NCI-H510A treated with DMSO at 0.1 percent for 48 hours (cell line): ENCODE data around the gene MEFV.
A peak's percentile ranks its signal among the peaks of the same experiment; 100 is the strongest.

ENCODE experiments used
- DNase-seq: peaks from one replicate; lab custom pipeline; 2025; lab: John Stamatoyannopoulos, UW

Gene MEFV

DNA sequence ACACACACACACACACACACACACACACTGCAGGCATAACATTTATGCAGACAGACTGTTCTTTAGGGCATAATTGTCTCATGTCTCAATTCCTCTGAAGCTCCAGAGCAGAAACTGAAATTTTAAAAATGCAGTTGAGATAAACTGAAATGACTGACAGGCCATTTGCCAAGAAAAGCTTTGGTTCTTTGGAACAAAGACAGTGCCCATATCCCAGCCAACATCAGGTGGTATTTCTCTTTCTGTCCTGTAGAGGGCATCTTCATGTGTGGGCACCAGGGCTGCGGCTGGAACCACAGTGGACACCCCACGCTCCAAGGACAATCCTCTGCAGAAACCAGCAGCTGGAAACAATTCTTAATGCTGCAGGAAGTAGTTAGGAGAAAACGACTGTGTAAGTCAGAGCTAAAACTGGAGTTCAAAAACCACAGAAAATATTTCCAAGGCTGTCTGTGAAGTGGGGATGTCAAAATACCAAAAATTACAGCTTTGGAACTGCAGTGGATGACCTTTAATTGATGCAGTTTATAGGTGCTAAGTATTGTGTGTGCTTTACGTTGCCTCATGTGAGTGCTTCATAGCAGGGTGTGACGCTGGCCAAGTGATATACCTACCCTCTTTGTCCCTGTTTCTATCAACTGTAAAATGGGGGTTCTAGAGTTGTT, 10.6 kb upstream of the MEFV start:
- no peak for DNase-seq

- DNase-seq = peak; percentile 84
Measured at GRCh38 chr16:3264137-3265036, 8.0 kb upstream of the MEFV start.

GRCh38 chr16:3262517-3262916, 6.1 kb upstream of the MEFV start:
- no peak for DNase-seq

- DNase-seq = no peak
Measured at GRCh38 chr16:3259836-3260235, 3.4 kb upstream of the MEFV start.

GRCh38 chr16:3256866-3257465, 533 bp upstream of the MEFV start:
- DNase-seq = no peak

DNA sequence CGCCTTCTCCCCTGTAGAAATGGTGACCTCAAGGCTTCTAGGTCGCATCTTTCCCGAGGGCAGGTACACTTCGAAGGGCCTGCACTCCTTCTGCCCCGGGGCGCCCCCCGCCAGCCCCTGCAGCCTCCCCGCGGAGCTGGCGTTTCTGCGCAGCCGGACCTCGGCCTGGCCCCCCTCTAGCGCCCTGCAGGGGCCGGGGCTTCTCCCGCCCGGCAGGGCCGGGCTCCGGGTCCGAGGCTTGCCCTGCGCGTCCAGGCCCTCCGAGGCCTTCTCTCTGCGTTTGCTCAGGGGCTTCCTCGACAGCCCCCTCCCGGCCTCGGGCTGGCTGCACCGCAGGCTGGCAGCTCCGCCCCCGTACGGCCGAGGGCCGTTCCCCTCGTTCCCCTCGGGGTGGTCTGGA, 2.1 kb downstream of the MEFV start:
- DNase-seq = no peak

GRCh38 chr16:3252967-3253366, 3.5 kb downstream of the MEFV start:
- no peak for DNase-seq

GRCh38 chr16:3249451-3249850, 7.0 kb downstream of the MEFV start:
- DNase-seq = no peak

- DNase-seq = no peak
Measured at GRCh38 chr16:3249020-3249419, 7.4 kb downstream of the MEFV start.

DNA sequence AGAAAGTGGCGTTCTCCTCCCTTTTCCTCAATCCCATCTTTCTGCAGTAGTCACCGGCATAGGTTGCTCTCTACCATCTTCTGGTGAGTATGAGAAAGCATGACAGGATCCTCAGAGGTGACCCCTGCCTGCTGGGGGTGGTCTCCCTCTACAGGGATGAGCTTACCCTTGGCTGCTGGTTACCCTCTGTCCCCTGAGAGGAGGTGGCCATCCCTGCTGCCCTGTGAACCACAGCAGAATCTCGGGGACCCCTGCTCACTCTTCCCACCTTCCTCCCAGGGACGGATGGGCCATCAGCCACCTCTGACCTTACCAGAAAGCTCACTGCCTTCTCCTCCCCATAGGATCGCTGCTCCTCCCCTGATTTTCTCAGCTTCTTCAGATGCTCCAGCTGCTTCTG, 7.8 kb downstream of the MEFV start:
- DNase-seq = no peak

DNA sequence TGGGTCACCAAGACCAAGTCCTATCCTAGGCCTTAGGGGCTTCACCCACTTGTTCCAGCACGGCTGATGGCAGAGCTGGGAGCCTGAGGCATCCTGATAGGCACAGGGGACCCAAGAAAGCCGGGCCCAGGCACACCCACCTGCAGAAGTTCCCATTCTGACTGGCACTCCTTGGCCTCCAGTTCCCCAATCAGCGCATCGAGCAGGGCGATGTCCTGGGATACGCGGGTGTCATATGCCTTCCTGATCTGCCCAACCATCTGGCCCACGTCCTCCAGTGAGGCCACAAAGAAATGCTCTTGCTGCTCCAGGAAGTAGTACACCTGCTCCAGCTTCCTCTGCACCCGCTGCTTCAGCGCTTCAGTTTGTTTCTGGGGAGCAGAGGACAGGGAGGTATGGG, 9.6 kb downstream of the MEFV start:
- no peak for DNase-seq

DNA sequence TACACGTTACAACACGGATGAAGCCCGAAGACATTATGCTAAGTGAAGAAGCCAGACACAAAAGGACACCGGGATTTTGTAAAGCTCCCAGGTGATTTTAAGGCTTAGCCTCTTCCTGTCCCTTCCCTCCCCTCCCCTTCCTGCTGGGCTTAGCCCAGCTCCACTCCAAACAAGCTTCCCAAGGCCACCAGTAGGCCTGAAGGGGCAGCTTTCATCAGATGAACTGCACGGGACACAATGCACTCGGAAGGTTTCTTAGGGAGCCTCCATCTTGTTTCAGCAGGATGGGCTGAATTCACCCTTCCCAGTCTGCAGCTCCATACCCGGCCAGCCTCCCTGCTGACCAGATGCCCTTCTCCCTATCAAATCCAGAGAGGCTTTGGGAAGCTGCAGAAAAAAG, 10.4 kb downstream of the MEFV start:
- no peak for DNase-seq

GRCh38 chr16:3243882-3244281, 12.6 kb downstream of the MEFV start:
- no peak for DNase-seq

- no peak for DNase-seq
Measured at GRCh38 chr16:3242709-3243108, 13.7 kb downstream of the MEFV start.

DNA sequence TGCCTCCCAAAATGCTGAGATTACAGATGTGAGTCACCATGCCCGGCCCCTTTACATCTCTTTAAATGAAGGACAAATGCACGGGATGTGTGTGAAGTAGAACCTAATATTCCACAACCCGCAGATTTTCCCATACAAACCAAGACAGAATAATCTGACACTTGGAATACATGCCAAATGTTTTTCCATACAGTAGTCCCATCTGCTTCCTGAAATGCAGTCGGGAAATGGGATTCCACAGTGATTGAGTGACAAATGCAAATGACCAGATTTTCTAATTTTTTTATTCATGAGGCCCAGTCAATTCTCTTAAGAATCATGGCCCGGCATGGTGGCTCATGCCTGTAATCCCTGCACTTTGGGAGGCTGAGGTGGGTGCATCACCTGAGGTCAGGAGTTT, 14.7 kb downstream of the MEFV start:
- no peak for DNase-seq

- peak; percentile 33 for DNase-seq
Measured at GRCh38 chr16:3235856-3236669, 20.4 kb downstream of the MEFV start.

DNA sequence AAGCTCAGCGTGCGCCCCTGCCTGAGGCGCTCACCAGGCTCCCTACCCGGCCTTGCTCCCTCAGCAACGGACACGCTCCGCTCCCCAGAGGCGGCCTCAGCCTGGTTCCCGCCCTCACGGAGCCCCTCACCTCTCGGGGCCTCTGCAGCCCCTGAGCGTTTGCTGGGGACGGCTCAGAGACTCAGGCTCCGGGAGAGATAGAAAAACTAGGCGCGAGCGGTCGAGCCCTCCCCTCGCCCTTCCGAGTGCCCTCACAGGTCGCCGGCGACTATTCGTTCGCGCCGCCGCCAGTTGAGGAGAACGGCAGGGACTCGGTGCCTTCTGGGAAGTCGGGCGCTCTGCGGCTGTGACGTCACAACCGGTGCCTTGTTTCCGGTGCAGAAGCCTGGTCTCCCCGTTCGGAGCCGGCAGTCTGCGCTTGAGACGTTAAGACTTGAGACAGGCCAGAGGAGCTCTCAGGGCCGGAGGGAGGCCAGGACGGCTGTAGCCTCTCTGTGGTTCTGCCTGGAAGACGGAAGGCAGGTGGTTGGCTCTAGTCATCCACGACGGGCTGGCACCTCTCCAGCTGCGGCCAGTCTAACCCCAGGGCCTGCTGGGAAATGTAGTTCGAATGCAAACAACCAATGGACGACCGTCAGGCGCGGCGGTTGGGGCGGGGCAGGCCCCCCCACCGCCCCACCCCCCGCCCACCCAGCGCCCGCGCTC, 21.4 kb downstream of the MEFV start, which contains the start of gene ZNF200:
Gene ZNF200, minus strand, starts transcription at position 302 of the 705 bp plus-strand sequence. CDS start 1,403 bp downstream, outside the sequence.
- peak; percentile 90 for DNase-seq

- no peak for DNase-seq
Measured at GRCh38 chr16:3234543-3234856, 21.9 kb downstream of the MEFV start.

- DNase-seq = no peak
Measured at GRCh38 chr16:3223913-3224515, 32.4 kb downstream of the MEFV start.

DNA sequence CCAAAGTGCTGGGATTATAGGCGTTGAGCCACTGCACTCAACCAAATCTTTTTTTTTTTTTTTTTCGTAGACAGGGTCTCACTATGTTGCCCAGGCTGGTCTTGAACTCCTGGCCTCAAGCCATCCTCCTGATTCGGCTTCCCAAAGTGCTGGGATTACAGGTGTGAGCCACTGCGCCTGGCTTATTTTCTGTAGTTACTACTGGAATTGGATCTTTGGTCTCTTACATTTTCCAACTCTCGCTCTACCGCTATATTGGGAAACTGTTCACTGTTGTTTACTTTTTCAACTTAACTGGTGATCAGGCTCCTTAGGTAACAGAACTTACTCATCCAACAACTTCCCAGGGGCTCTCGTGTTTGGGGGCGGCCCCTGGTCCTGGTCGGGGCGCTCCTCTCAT, 35.6 kb downstream of the MEFV start:
- DNase-seq = no peak

- no peak for DNase-seq
Measured at GRCh38 chr16:3216263-3216640, 40.2 kb downstream of the MEFV start.
